Thymus (tissue), 11 donors: ENCODE results near the gene ANKIB1. TPM values are rescaled to one million over a fixed set of nuclear protein-coding genes. Genes with fewer than 3 reads are reported as not detected.

Experiments used
- DNase-seq, 9 donors: peaks; one replicate each; pipeline ENCODE4 v3.0.0-alpha.2; 2013; ENCODE audit warnings: low spot score in 9 of 9, low read depth in 6 of 9, missing footprints in 1 of 9
- H3K27ac ChIP-seq, 2 donors: one replicate each; pipeline ENCODE4 v1.5.1; 2013; ENCODE audit warnings: control low read depth in 1 of 2, low read depth in 1 of 2, low read length in 1 of 2, mild to moderate bottlenecking in 1 of 2, moderate library complexity in 1 of 2
- H3K27me3 ChIP-seq, 2 donors: one replicate each; pipeline ENCODE4 v1.5.1; 2013; ENCODE audit warnings: low read length in 1 of 2; ENCODE audit not compliant: control insufficient read depth in 2 of 2, insufficient read depth in 1 of 2
- H3K36me3 ChIP-seq, 2 donors: one replicate each; pipeline ENCODE4 v1.5.1; 2013; ENCODE audit warnings: low read length in 1 of 2, mild to moderate bottlenecking in 1 of 2, moderate library complexity in 1 of 2; ENCODE audit not compliant: control insufficient read depth in 2 of 2, insufficient read depth in 2 of 2
- H3K4me1 ChIP-seq, 2 donors: one replicate each; pipeline ENCODE4 v1.5.1; 2013; ENCODE audit warnings: low read length in 2 of 2; ENCODE audit not compliant: control insufficient read depth in 2 of 2, insufficient read depth in 2 of 2
- H3K4me3 ChIP-seq, 2 donors: one replicate each; pipeline ENCODE4 v1.5.1; 2013; ENCODE audit warnings: low read length in 2 of 2, control low read depth in 1 of 2, mild to moderate bottlenecking in 1 of 2
- H3K9me3 ChIP-seq, 2 donors: one replicate each; pipeline ENCODE4 v1.5.1; 2013; ENCODE audit warnings: low read length in 1 of 2, mild to moderate bottlenecking in 1 of 2; ENCODE audit not compliant: control insufficient read depth in 2 of 2, insufficient read depth in 1 of 2
- WGBS: extraction: QIAGEN DNeasy Blood & Tissue Kit; methylation state at CpG from one replicate; pipeline ENCODE4 v1.1.7; 2013; 5-methylcytosine and 5-hydroxymethylcytosine counted together
- polyA plus RNA-seq: library from polyadenylated mRNA; stranded (reverse); fragments of 200-250 nt; gene quantifications from one replicate; pipeline ENCODE4 v1.2.3, GENCODE V29; 2013
- total RNA-seq: library from RNA; stranded (reverse); fragments of 120-200 nt; gene quantifications from one replicate; pipeline ENCODE4 v1.2.4, GENCODE V29; 2013
- donor health status: healthy.

ANKIB1 gene
- total and polyA plus RNA-seq, 2 donors, result 27.0 to 36.5 TPM

DNA sequence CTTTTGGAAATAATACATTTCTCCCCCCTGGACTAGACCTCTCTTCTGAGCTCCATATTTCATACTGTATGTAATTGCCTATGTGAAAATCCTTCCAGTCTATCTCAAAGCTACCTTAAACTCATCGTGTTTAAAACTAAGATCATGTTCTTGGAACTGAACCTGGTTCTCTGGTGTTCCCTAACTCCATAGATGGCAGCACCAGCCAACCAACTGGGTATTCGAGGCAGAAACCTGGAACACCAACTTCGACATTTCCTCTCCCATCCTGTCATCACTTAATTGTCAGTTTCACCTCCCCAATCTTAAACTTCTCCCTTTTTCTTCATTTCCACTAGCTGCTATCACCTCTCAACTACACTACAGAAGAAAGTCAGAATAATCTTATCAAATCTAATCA is 87.0 kb downstream of the ANKIB1 start:
- peaks cover 0 to 4% of the 10 kb centered on the region in 2 donors for H3K36me3 ChIP-seq
- WGBS, result 98% methylated on average over 3 of the region's 3 CpGs
- H3K27me3 ChIP-seq, result no peaks in the 10 kb centered on the region
- DNase-seq, result no peak
- H3K27ac ChIP-seq, result no peak overlapping the region
- no peaks in the 10 kb centered on the region for H3K4me1 ChIP-seq
- H3K9me3 ChIP-seq, result no peaks in the 10 kb centered on the region
- H3K4me3 ChIP-seq, result no peak overlapping the region

DNA sequence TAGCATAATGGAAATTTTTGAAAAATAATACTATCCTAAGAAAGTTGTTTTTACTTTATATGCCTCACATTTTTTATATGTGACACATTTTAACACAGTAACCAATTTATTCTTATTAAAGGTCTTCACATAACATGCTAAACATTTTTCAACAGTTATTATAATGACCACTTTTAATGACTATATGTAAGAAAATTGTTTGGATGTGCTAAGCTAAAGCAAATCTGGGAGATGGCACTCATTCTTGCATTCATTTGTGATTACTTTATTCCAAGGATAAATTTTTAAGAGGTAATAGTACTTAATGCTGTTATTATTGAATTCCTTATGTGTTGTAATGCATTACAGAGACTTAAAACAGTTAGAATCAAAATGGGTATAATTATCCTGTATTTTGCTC is 88.1 kb downstream of the ANKIB1 start:
- no peaks in the 10 kb centered on the region for H3K27me3 ChIP-seq
- H3K9me3 ChIP-seq, result no peaks in the 10 kb centered on the region
- H3K27ac ChIP-seq, result no peak overlapping the region
- peaks cover 0 to 4% of the 10 kb centered on the region in 2 donors for H3K36me3 ChIP-seq
- H3K4me3 ChIP-seq, result no peak overlapping the region
- DNase-seq, result no peak
- H3K4me1 ChIP-seq, result no peaks in the 10 kb centered on the region

DNA sequence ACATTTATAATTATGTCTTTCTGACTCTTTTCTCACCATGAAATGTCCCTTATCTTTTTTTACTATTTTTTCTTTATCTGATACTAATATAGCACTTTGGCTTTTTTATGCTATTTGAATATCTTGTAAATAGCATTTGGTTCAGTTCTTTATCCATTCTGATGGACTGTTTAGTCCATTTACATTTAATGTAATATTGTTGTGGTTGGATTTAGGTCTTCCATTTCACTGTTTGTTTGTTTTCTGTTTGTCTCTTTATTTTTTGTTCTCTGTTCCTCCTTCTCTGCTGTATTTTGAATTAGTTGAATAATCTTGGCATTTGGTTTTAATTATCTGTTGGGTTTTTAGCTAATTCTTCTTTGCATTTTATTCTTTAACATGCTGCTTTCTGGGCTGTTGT is 89.8 kb downstream of the ANKIB1 start:
- no peak for DNase-seq
- Histone ChIP-seq H3K4me1 (no peaks in the 10 kb centered on the region), H3K27me3 (no peaks in the 10 kb centered on the region), H3K4me3 (no peak overlapping the region), H3K27ac (no peak overlapping the region), H3K36me3 (no peaks in the 10 kb centered on the region), H3K9me3 (no peaks in the 10 kb centered on the region)

DNA sequence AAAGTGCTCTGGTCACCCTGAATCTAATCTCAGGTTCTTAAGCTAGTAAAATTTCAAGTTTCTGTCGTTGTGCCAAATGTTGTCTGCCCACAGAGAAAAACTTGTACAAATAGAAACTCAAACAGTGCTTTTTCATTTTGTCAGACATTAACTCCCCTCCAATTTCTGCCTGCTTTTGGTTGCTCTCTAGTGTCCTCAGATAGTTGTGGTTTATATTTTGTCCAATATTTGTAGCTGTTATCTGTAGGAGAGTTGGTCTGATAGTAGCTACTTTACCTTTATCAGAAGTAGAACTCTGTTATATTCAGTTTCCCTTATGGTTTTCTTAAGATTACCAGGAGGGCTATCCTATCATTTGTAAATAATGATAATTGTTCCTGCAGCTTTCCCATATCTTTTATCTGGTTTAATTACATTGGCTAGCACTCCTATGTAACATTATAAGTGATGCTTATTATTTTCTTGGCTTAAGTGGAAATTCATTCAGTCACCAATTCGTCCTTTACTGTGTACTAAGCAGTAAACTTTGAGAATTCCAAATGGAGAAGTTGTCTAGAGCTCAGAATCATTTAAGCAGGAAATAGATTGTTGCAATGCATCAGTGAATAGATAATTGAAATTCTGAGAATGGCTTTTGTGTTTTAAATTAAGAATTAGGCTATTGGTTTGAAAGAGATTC is 91.0 kb downstream of the ANKIB1 start:
- DNase-seq, result no peak
- H3K4me3 ChIP-seq, result no peak overlapping the region
- no peaks in the 10 kb centered on the region for H3K4me1 ChIP-seq
- no peaks in the 10 kb centered on the region for H3K36me3 ChIP-seq
- 95% methylated on average over 2 of the region's 2 CpGs for WGBS
- H3K9me3 ChIP-seq, result no peaks in the 10 kb centered on the region
- no peak overlapping the region for H3K27ac ChIP-seq
- H3K27me3 ChIP-seq, result no peaks in the 10 kb centered on the region

DNA sequence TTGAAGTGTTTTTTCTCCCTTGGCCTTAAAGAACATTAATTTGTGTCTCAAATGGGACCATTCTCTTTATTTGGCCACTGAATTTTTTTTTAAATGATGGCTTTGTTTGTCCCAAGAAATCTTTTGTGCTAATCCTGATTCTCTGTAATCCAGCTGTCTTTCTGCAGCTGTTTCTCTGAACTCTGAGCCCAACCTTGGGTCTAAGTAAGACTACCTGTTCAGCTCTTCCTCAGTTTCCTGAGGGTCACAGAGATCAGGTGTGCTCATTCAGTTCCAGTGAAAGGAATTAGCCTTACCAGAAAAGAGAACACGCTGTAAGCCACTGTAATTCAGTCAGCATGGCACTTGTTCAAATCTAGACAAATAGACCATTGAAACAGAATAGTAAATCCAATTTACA is 94.2 kb downstream of the ANKIB1 start:
- Histone ChIP-seq H3K27ac (no peak overlapping the region), H3K4me3 (no peak overlapping the region), H3K4me1 (no peaks in the 10 kb centered on the region), H3K9me3 (no peaks in the 10 kb centered on the region), H3K27me3 (no peaks in the 10 kb centered on the region), H3K36me3 (peaks cover 0 to 3% of the 10 kb centered on the region in 2 donors)
- WGBS, result 100% methylated on average over 1 of the region's 1 CpG
- DNase-seq, result no peak

DNA sequence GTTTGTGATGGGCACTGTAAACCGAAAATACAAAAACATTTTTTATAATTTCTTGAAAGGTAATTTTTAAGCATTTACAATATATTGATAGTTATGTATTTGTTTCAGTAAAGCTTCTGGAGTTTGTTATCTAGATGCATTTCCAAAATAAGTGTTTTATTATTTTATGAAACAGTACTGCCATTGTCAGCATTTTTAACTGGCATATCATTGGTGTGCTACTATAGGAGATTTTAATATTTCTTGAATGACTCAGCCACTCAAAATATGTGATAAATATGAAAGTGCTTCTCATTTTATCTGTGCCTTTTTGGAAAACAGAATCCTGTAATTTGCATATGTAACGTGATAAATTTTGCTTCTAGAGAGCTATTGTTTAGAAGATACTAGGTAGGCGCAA is 97.9 kb downstream of the ANKIB1 start:
- H3K9me3 ChIP-seq, result no peaks in the 10 kb centered on the region
- no peak overlapping the region for H3K4me3 ChIP-seq
- peaks cover 4 to 25% of the 10 kb centered on the region in 2 donors for H3K36me3 ChIP-seq
- H3K27ac ChIP-seq, result no peak overlapping the region
- DNase-seq, result no peak
- no peaks in the 10 kb centered on the region for H3K4me1 ChIP-seq
- WGBS, result over 99% methylated on average over 3 of the region's 3 CpGs
- no peaks in the 10 kb centered on the region for H3K27me3 ChIP-seq

DNA sequence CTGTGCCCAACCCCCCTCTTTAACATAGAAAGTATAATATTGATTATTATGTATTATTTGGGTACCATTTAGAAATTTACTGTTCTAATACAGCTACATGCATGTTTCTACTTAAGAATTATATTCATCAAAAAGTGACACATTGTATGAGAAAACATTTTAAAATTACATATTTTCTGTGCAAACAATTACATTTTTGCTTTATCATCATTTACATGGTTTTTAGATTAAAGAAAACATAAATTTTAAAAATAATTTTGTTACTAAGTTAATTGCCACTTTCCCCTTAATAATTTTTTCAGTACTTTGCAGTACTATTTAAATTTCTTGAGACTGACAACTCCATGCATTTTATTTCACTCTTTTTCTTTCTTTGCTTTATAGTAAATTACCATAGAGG is 106.2 kb downstream of the ANKIB1 start:
- Histone ChIP-seq H3K27me3 (no peaks in the 10 kb centered on the region), H3K4me1 (no peaks in the 10 kb centered on the region), H3K36me3 (peaks cover 10 to 37% of the 10 kb centered on the region in 2 donors), H3K9me3 (no peaks in the 10 kb centered on the region), H3K4me3 (no peak overlapping the region), H3K27ac (no peak overlapping the region)
- DNase-seq, result no peak

DNA sequence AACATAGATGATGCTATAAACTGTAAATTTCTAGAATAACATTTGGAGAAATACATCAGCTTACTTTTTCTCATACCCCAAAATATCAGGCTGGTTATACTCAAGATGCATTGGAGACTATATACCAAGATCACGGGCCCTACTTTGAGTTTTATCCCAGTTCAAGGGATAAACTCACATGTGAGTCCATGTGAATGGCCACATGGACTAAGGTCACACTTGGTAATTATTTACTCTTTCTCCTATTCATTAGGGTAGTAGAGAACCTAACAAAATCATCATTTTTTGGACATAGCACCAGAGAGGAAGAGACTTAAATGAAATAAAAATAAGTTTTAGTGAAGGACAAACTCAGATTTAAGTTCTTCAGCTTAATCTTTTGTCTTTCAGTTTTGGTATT is 108.4 kb downstream of the ANKIB1 start:
- Histone ChIP-seq H3K9me3 (no peaks in the 10 kb centered on the region), H3K36me3 (peaks cover 5 to 24% of the 10 kb centered on the region in 2 donors), H3K27ac (no peak overlapping the region), H3K4me3 (no peak overlapping the region), H3K4me1 (no peaks in the 10 kb centered on the region), H3K27me3 (no peaks in the 10 kb centered on the region)
- no peak for DNase-seq
- WGBS, result 95% methylated on average over 1 of the region's 1 CpG

DNA sequence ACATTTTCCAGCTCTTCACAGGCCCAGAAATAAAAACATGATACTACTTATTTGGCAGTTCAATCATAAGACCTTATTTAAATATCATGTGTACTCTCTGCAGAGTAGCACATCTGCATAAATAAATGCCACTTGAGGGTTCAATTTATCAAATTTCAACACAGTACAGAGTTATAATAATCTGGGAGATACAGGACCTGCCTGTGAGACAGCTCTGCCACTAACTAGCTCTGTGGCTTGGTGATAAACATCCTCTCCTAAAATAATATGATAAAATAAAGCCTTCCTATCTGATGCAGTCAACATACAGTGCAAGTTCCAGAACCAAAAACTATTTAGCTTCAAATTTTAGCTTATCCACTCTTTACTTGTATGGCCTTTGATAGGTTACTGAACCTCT is 110.6 kb downstream of the ANKIB1 start:
- no peak overlapping the region for H3K27ac ChIP-seq
- no peaks in the 10 kb centered on the region for H3K4me1 ChIP-seq
- DNase-seq, result no peak
- H3K36me3 ChIP-seq, result peaks cover 5 to 21% of the 10 kb centered on the region in 2 donors
- H3K27me3 ChIP-seq, result no peaks in the 10 kb centered on the region
- H3K4me3 ChIP-seq, result no peak overlapping the region
- no peaks in the 10 kb centered on the region for H3K9me3 ChIP-seq

DNA sequence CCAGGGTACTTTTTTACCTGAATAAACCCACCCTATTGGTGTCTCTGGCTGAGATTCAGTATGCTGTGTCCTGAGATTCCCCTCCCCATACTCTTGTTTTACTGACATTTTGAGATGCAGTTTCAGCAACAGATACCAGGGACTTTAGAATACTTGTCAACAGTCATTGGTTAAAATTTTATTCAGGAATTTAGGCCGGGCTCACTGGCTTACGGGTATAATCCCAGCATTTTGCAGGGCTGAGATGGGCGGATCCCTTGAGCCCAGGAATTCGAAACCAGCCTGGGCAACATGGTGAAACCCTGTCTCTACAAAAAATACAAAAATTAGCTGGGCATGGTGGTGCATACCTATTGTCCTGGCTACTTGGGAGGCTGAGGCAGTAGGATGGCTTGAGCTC is 111.5 kb downstream of the ANKIB1 start:
- H3K4me3 ChIP-seq, result no peak overlapping the region
- H3K9me3 ChIP-seq, result no peaks in the 10 kb centered on the region
- WGBS, result 99% methylated on average over 4 of the region's 4 CpGs
- H3K27ac ChIP-seq, result no peak overlapping the region
- DNase-seq, result no peak
- peaks cover 5 to 23% of the 10 kb centered on the region in 2 donors for H3K36me3 ChIP-seq
- H3K27me3 ChIP-seq, result no peaks in the 10 kb centered on the region
- H3K4me1 ChIP-seq, result no peaks in the 10 kb centered on the region
